HepG2 (cell line): ENCODE measurements around the gene DPP7. TPM values are rescaled to one million over a fixed set of nuclear protein-coding genes. Genes with fewer than 3 reads are reported as not detected.

ENCODE experiments used
- EEA1 ChIP-seq: sonication (generic); formaldehyde crosslinking; IDR thresholded peaks from 2 replicates; pipeline ENCODE4 v1.5.1; 2020; ENCODE audit warnings: mild to moderate bottlenecking, missing genetic modification reagents, borderline replicate concordance
- EP300 ChIP-seq, 3 experiments: sonication (generic) in 1 of 3; formaldehyde crosslinking in 1 of 3; IDR thresholded peaks; 2 replicates each; pipeline versions ENCODE4 v1.5.1 to v1.6.1; 2011 to 2020; ENCODE audit warnings: low read depth in 2 of 3, low read length in 2 of 3, borderline replicate concordance in 1 of 3, improper control_type of control experiment in 1 of 3, mild to moderate bottlenecking in 1 of 3, missing genetic modification reagents in 1 of 3, moderate library complexity in 1 of 3
- GTF3A ChIP-seq: sonication (generic); formaldehyde crosslinking; conservative IDR thresholded peaks from 2 replicates; pipeline ENCODE4 v1.4.0; 2020; ENCODE audit warnings: mild to moderate bottlenecking, missing genetic modification reagents
- HDAC1 ChIP-seq: sonication (generic); formaldehyde crosslinking; IDR thresholded peaks from 2 replicates; pipeline ENCODE4 v1.5.1; 2020; ENCODE audit warnings: mild to moderate bottlenecking, missing genetic modification reagents
- KDM4B ChIP-seq: sonication (generic); formaldehyde crosslinking; IDR thresholded peaks from 2 replicates; pipeline ENCODE4 v1.4.0; 2020; ENCODE audit warnings: missing genetic modification reagents
- NR1H2 ChIP-seq: sonication (generic); formaldehyde crosslinking; IDR thresholded peaks from 2 replicates; pipeline ENCODE4 v1.8.1; 2022; ENCODE audit warnings: low read depth, missing genetic modification reagents, borderline replicate concordance
- PHB2 ChIP-seq: fragments of 450-650 bp; IDR thresholded peaks from 2 replicates; pipeline ENCODE4 v1.6.1; 2018; ENCODE audit not compliant: partially characterized antibody
- POLR2G ChIP-seq: fragments of 200-400 bp; formaldehyde crosslinking; IDR thresholded peaks from 2 replicates; pipeline ENCODE4 v1.6.1; 2018; ENCODE audit warnings: mild to moderate bottlenecking, low read depth, low read length, moderate library complexity
- SMAD1 ChIP-seq: sonication (generic); formaldehyde crosslinking; IDR thresholded peaks from 2 replicates; pipeline ENCODE4 v1.4.0; 2020; ENCODE audit warnings: missing genetic modification reagents, low read depth, mild to moderate bottlenecking, borderline replicate concordance
- SNAPC2 ChIP-seq: sonication (generic); formaldehyde crosslinking; IDR thresholded peaks from 2 replicates; pipeline ENCODE4 v1.8.1; 2022; ENCODE audit warnings: mild to moderate bottlenecking, missing genetic modification reagents
- SP140L ChIP-seq: sonication (generic); formaldehyde crosslinking; IDR thresholded peaks from 2 replicates; pipeline ENCODE4 v1.4.0; 2020; ENCODE audit warnings: missing genetic modification reagents, borderline replicate concordance
- TBX3 ChIP-seq: fragments of 450-650 bp; IDR thresholded peaks from 2 replicates; pipeline ENCODE4 v1.6.1; 2017; ENCODE audit warnings: antibody characterized with exemption, mild to moderate bottlenecking, inconsistent platforms, borderline replicate concordance
- TCF7 ChIP-seq: sonication (generic); IDR thresholded peaks from 2 replicates; pipeline ENCODE4 v1.6.1; 2016; ENCODE audit warnings: antibody characterized with exemption, low read depth
- ZBTB42 ChIP-seq: sonication (generic); formaldehyde crosslinking; IDR thresholded peaks from 2 replicates; pipeline ENCODE4 v1.5.0; 2020; ENCODE audit warnings: mild to moderate bottlenecking, missing genetic modification reagents
- ZC3H13 ChIP-seq: sonication (generic); formaldehyde crosslinking; IDR thresholded peaks from 2 replicates; pipeline ENCODE4 v1.8.1; 2023; ENCODE audit warnings: mild to moderate bottlenecking, missing genetic modification reagents, moderate library complexity
- ZFP36L2 ChIP-seq: sonication (generic); formaldehyde crosslinking; IDR thresholded peaks from 2 replicates; pipeline ENCODE4 v1.4.0; 2020; ENCODE audit warnings: missing genetic modification reagents
- ZKSCAN8 ChIP-seq: IDR thresholded peaks from 2 replicates; pipeline ENCODE4 v1.6.1; 2016; ENCODE audit warnings: borderline replicate concordance, missing genetic modification reagents, missing compliant biosample characterization
- ZNF382 ChIP-seq: sonication (generic); formaldehyde crosslinking; IDR thresholded peaks from 2 replicates; pipeline ENCODE4 v1.5.0; 2020; ENCODE audit warnings: missing genetic modification reagents, mild to moderate bottlenecking, borderline replicate concordance
- ZNF431 ChIP-seq: sonication (generic); formaldehyde crosslinking; IDR thresholded peaks from 2 replicates; pipeline ENCODE4 v1.9.0; 2022; ENCODE audit warnings: missing genetic modification reagents, low read depth, mild to moderate bottlenecking, borderline replicate concordance
- ZNF552 ChIP-seq: sonication (generic); formaldehyde crosslinking; IDR thresholded peaks from 2 replicates; pipeline ENCODE4 v1.9.0; 2022; ENCODE audit warnings: missing genetic modification reagents, mild to moderate bottlenecking, borderline replicate concordance
- ZNF607 ChIP-seq: sonication (generic); formaldehyde crosslinking; IDR thresholded peaks from 2 replicates; pipeline ENCODE4 v1.5.1; 2020; ENCODE audit warnings: missing genetic modification reagents, mild to moderate bottlenecking, borderline replicate concordance
- ZNF614 ChIP-seq: IDR thresholded peaks from 2 replicates; pipeline ENCODE4 v1.6.1; 2018; ENCODE audit warnings: missing biosample characterization, missing genetic modification reagents, inconsistent platforms, borderline replicate concordance
- ZNF629 ChIP-seq: sonication (generic); formaldehyde crosslinking; conservative IDR thresholded peaks from 2 replicates; pipeline ENCODE4 v1.5.0; 2020; ENCODE audit warnings: missing genetic modification reagents
- ZNF660 ChIP-seq: sonication (generic); formaldehyde crosslinking; IDR thresholded peaks from 2 replicates; pipeline ENCODE4 v1.5.1; 2020; ENCODE audit warnings: mild to moderate bottlenecking, low read depth, missing genetic modification reagents, borderline replicate concordance
- polyA plus RNA-seq, 8 experiments: library from polyadenylated mRNA; depleted of rRNA in 3 of 8; stranded (reverse) in 7 of 8; unstranded in 1 of 8; fragments of >200 nt; fragmentation: Illumina TruSeq in 4 of 8; extraction: Trizol in 4 of 8; gene quantifications; 2 replicates each; pipeline versions ENCODE4 v1.2.1 to v1.2.3, GENCODE V29; 2011 to 2016; ENCODE audit warnings: low read depth in 4 of 8, missing spikeins in 1 of 8, mixed read lengths in 1 of 8; ENCODE audit not compliant: insufficient read depth in 1 of 8
- total RNA-seq, 5 experiments: library from RNA; depleted of rRNA; stranded (reverse); fragments of >200 nt; fragmentation: Illumina TruSeq; extraction: Trizol; gene quantifications; 2 replicates each; pipeline ENCODE4 v1.2.3, GENCODE V29; 2016; ENCODE audit warnings: low read depth in 1 of 5
- TF ChIP-seq, protein P1 (sequence below): sonication (generic); formaldehyde crosslinking; IDR thresholded peaks from 2 replicates; pipeline ENCODE4 v1.4.0; 2020; ENCODE audit warnings: low read depth, missing genetic modification reagents
- TF ChIP-seq, protein P2 (sequence below): sonication (generic); formaldehyde crosslinking; IDR thresholded peaks from 2 replicates; pipeline ENCODE4 v1.4.0; 2020; ENCODE audit warnings: mild to moderate bottlenecking, missing genetic modification reagents

DPP7 gene
- total and polyA plus RNA-seq, 2 of the 13 experiments (the other 11 are each of a cell fraction or from before 2014, with no cell fraction given): 1.2 to 4.5 TPM

DNA sequence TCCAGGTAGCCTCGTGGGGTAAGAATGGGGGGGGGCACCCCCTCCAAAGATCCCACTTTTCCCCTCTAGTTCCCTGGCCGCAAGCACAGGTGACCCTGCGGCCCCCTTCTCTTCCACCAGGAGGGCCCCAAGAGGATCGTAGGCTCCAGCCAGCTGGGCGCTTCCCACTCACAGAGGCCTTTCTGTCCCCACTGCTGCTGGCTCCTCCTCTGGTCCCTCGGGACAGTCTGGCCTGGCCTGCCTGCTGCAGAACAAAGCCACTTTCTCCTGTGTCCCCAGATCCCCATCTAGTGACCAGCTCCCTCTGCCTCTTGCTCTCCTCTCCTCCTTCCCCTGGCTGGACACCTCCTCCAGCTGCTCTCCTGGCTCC is 43.6 kb downstream of the DPP7 start (continued):
- TF ChIP-seq ZNF607 (CRISPR knock-in tag) (no peak), ZNF382 (no peak), ZNF660 (CRISPR knock-in tag) (no peak), SNAPC2 (no peak), NR1H2 (CRISPR knock-in tag) (no peak), PHB2 (no peak), ZNF431 (no peak), ZNF614 (CRISPR knock-in tag) (peak; percentile 32; the same call in 1 of the 2 replicates), ZFP36L2 (CRISPR knock-in tag) (no peak), TCF7 (no peak), SP140L (no peak), ZNF629 (no peak), EP300 (IDR thresholded peaks at IDR 0.05; ENCODE audit: low read depth in 2 of 2, low read length in 2 of 2) (no peak), EP300 (CRISPR knock-in tag; IDR thresholded peaks at IDR 0.05; ENCODE audit: borderline replicate concordance) (no peak), ZNF552 (CRISPR knock-in tag) (no peak), ZBTB42 (CRISPR knock-in tag) (no peak), HDAC1 (peak; percentile 18; the same call in 1 of the 2 replicates), EEA1 (CRISPR knock-in tag) (no peak), SMAD1 (0 out of 2 replicates have a peak, but pooled peaks have one; percentile 40), GTF3A (CRISPR knock-in tag) (no peak), POLR2G (peak; percentile 2; the same call in 1 of the 2 replicates), ZKSCAN8 (CRISPR knock-in tag) (no peak), KDM4B (CRISPR knock-in tag) (no peak), ZC3H13 (CRISPR knock-in tag) (no peak), TBX3 (no peak)
- TF ChIP-seq, protein P1, sequence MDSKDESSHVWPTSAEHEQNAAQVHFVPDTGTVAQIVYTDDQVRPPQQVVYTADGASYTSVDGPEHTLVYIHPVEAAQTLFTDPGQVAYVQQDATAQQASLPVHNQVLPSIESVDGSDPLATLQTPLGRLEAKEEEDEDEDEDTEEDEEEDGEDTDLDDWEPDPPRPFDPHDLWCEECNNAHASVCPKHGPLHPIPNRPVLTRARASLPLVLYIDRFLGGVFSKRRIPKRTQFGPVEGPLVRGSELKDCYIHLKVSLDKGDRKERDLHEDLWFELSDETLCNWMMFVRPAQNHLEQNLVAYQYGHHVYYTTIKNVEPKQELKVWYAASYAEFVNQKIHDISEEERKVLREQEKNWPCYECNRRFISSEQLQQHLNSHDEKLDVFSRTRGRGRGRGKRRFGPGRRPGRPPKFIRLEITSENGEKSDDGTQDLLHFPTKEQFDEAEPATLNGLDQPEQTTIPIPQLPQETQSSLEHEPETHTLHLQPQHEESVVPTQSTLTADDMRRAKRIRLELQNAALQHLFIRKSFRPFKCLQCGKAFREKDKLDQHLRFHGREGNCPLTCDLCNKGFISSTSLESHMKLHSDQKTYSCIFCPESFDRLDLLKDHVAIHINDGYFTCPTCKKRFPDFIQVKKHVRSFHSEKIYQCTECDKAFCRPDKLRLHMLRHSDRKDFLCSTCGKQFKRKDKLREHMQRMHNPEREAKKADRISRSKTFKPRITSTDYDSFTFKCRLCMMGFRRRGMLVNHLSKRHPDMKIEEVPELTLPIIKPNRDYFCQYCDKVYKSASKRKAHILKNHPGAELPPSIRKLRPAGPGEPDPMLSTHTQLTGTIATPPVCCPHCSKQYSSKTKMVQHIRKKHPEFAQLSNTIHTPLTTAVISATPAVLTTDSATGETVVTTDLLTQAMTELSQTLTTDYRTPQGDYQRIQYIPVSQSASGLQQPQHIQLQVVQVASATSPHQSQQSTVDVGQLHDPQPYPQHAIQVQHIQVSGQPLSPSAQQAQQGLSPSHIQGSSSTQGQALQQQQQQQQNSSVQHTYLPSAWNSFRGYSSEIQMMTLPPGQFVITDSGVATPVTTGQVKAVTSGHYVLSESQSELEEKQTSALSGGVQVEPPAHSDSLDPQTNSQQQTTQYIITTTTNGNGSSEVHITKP (CRISPR knock-in tag): no peak
- TF ChIP-seq, protein P2, sequence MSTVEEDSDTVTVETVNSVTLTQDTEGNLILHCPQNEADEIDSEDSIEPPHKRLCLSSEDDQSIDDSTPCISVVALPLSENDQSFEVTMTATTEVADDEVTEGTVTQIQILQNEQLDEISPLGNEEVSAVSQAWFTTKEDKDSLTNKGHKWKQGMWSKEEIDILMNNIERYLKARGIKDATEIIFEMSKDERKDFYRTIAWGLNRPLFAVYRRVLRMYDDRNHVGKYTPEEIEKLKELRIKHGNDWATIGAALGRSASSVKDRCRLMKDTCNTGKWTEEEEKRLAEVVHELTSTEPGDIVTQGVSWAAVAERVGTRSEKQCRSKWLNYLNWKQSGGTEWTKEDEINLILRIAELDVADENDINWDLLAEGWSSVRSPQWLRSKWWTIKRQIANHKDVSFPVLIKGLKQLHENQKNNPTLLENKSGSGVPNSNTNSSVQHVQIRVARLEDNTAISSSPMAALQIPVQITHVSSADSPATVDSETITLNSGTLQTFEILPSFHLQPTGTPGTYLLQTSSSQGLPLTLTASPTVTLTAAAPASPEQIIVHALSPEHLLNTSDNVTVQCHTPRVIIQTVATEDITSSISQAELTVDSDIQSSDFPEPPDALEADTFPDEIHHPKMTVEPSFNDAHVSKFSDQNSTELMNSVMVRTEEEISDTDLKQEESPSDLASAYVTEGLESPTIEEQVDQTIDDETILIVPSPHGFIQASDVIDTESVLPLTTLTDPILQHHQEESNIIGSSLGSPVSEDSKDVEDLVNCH (CRISPR knock-in tag): no peak
